Testis (tissue), 2 donors: ENCODE results near the gene ATP8B2.

Experiments
- CTCF ChIP-seq, 3 experiments: fragments of 450-650 bp in 2 of 3; fragments of 200-600 bp in 1 of 3; sonication (generic) in 1 of 3; IDR thresholded peaks; one replicate each; pipeline ENCODE4 v1.5.1; 2016 to 2019; ENCODE audit warnings: antibody characterized with exemption in 3 of 3, mild to moderate bottlenecking in 2 of 3, moderate library complexity in 1 of 3
- POLR2A ChIP-seq: fragments of 450-650 bp; IDR thresholded peaks from one replicate; pipeline ENCODE4 v1.6.1; 2017; ENCODE audit warnings: antibody characterized with exemption, mild to moderate bottlenecking, moderate library complexity

- TF ChIP-seq CTCF (IDR thresholded peaks at IDR 0.05): no peak
- TF ChIP-seq POLR2A: no peak
These were observed 75.1 kb downstream of the ATP8B2 start for GRCh38 chr1:154400381-154400801.
